Measurements from ENCODE around the gene RGS3. TPM values are rescaled to one million over a fixed set of nuclear protein-coding genes. Genes with fewer than 3 reads are reported as not detected.

RGS3 gene
- total RNA-seq, 2 experiments from 2014 or later: 51.0 to 51.5 TPM

- intact Hi-C loops (cut with micrococcal nuclease): no loop called here
- TF ChIP-seq CTCF (IDR thresholded peaks at IDR 0.05): no peak
- no peak overlapping the region for H3K27ac Mint-ChIP-seq
These were observed 66.6 kb downstream of the RGS3 start for GRCh38 chr9:113530022-113530635.

DNA sequence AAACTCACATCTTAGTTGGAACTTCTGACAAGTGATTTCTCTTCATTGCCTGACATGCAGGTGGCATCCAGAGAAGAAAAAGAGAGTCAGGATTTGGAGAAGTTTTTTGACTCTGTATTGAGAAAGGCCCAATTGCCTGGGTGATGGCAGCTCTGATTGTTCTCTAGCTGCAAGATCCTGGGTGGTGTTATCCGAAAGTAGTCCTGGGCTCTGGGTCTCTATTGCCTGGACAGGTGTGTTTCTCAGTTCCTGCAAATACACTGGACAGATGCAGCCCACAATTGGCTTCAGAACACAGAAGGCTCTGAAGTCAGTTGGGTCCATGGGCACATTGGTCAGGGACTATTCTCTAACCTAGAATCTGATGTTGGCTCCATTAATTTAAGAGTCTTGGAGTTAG, 67.4 kb downstream of the RGS3 start:
- CTCF ChIA-PET: interaction anchor here (0.8 to 2.5 kb wide), 4 partner anchors 13 to 151 kb away, joined by 3 to 6 read pairs (median 4); no protein-coding TSS in a partner anchor
- intact Hi-C loops (cut with micrococcal nuclease): no loop called here
- peaks cover 56% of the 10 kb centered on the region for H3K36me3 Mint-ChIP-seq (ENCODE audit: low read depth)
- POLR2A ChIA-PET: no interaction called here
- peaks cover 28% of the 10 kb centered on the region for H3K4me1 Mint-ChIP-seq (ENCODE audit: low read depth)
- no peaks in the 10 kb centered on the region for H3K27me3 Mint-ChIP-seq
- no peak for ATAC-seq
- no peak for TF ChIP-seq CTCF (IDR thresholded peaks at IDR 0.05)
- no peaks in the 10 kb centered on the region for H3K9me3 Mint-ChIP-seq
- no peak overlapping the region for H3K4me3 Mint-ChIP-seq
- DNase-seq: no peak
- no peak overlapping the region for H3K27ac Mint-ChIP-seq

More at GRCh38 chr9:113530022-113530635, 66.6 kb downstream of the RGS3 start:
- ATAC-seq: no peak
- peaks cover 36% of the 10 kb centered on the region for H3K4me1 Mint-ChIP-seq (ENCODE audit: low read depth)
- ChIA-PET CTCF (interaction anchor here (0.7 to 2.5 kb wide), 3 partner anchors 12 to 125 kb away, joined by 3 to 6 read pairs (median 4); no protein-coding TSS in a partner anchor), POLR2A (interaction anchor here (1.4 kb wide), 1 partner anchor 9 kb away, joined by 4 read pairs; no protein-coding TSS in a partner anchor)
- peaks cover 60% of the 10 kb centered on the region for H3K36me3 Mint-ChIP-seq (ENCODE audit: low read depth)
- H3K4me3 Mint-ChIP-seq: no peak overlapping the region
- DNase-seq: no peak
- no peaks in the 10 kb centered on the region for H3K9me3 Mint-ChIP-seq
- no peaks in the 10 kb centered on the region for H3K27me3 Mint-ChIP-seq

- Mint-ChIP-seq H3K36me3 (ENCODE audit: low read depth) (peaks cover 55% of the 10 kb centered on the region), H3K9me3 (no peaks in the 10 kb centered on the region), H3K27me3 (no peaks in the 10 kb centered on the region), H3K4me1 (ENCODE audit: low read depth) (peaks cover 20% of the 10 kb centered on the region), H3K4me3 (no peak overlapping the region), H3K27ac (no peak overlapping the region)
- intact Hi-C loops (cut with micrococcal nuclease): no loop called here
- TF ChIP-seq CTCF (IDR thresholded peaks at IDR 0.05): no peak
- ChIA-PET CTCF (interaction anchor here (0.8 to 2.5 kb wide), 6 partner anchors 19 to 150 kb away, joined by 3 to 6 read pairs (median 4); no protein-coding TSS in a partner anchor), POLR2A (interaction anchor here (1.4 kb wide), 1 partner anchor 8 kb away, joined by 7 read pairs; no protein-coding TSS in a partner anchor)
- DNase-seq (no peak), ATAC-seq (no peak)
These were observed 68.6 kb downstream of the RGS3 start for GRCh38 chr9:113531919-113532808.

- peaks cover 55% of the 10 kb centered on the region for H3K36me3 Mint-ChIP-seq (ENCODE audit: low read depth)
These were observed 69.3 kb downstream of the RGS3 start for GRCh38 chr9:113532809-113533190.

More at GRCh38 chr9:113532809-113533190, 69.3 kb downstream of the RGS3 start:
- ChIA-PET CTCF (interaction anchor here (1.2 to 1.7 kb wide), 4 partner anchors 20 to 123 kb away, joined by 3 to 7 read pairs (median 4); no protein-coding TSS in a partner anchor), POLR2A (interaction anchor here (1.4 kb wide), 1 partner anchor 9 kb away, joined by 7 read pairs; no protein-coding TSS in a partner anchor)
- Mint-ChIP-seq H3K27ac (no peak overlapping the region), H3K4me1 (ENCODE audit: low read depth) (peaks cover 19% of the 10 kb centered on the region), H3K9me3 (no peaks in the 10 kb centered on the region), H3K4me3 (no peak overlapping the region), H3K27me3 (no peaks in the 10 kb centered on the region)
- DNase-seq: no peak
- TF ChIP-seq CTCF (IDR thresholded peaks at IDR 0.05): no peak
- intact Hi-C loops (cut with micrococcal nuclease): no loop called here
- ATAC-seq: no peak

All from activated CD8-positive, alpha-beta T cell treated with anti-CD3 and anti-CD28 coated beads for 36 hours (primary cell).